Esophagus squamous epithelium (tissue), 5 donors: Measurements from ENCODE around the gene WDFY3. TPM values are rescaled to one million over a fixed set of nuclear protein-coding genes. Genes with fewer than 3 reads are reported as not detected.

ENCODE experiments used
- DNase-seq: peaks from one replicate; lab custom pipeline; 2025; lab: John Stamatoyannopoulos, UW
- H3K27ac ChIP-seq, 4 donors: fragments of 200-600 bp; sonication (generic); one replicate each; pipeline ENCODE4 v1.5.1; 2016 to 2019; ENCODE audit warnings: mild to moderate bottlenecking in 1 of 4
- H3K27me3 ChIP-seq, 4 donors: fragments of 200-600 bp; sonication (generic); 1 replicate in 3 of 4; 2 replicates in 1 of 4; pipeline versions ENCODE4 v1.5.1 to v1.6.0; 2017 to 2021; ENCODE audit warnings: antibody characterized with exemption in 1 of 4
- H3K36me3 ChIP-seq, 3 donors: fragments of 200-600 bp; sonication (generic); one replicate each; pipeline ENCODE4 v1.5.1; 2016 to 2019
- H3K4me1 ChIP-seq, 3 donors: fragments of 200-600 bp; sonication (generic); one replicate each; pipeline ENCODE4 v1.5.1; 2017 to 2019
- H3K4me3 ChIP-seq, 4 donors: fragments of 200-600 bp; sonication (generic); 1 replicate in 3 of 4; 2 replicates in 1 of 4; pipeline ENCODE4 v1.5.1; 2016 to 2019; ENCODE audit warnings: mild to moderate bottlenecking in 2 of 4, moderate library complexity in 1 of 4
- H3K9me3 ChIP-seq, 3 donors: fragments of 200-600 bp; sonication (generic); one replicate each; pipeline ENCODE4 v1.5.1; 2016 to 2019
- CTCF ChIP-seq, 6 experiments: fragments of 450-650 bp in 4 of 6; fragments of 200-600 bp in 2 of 6; sonication (generic) in 2 of 6; IDR thresholded peaks; one replicate each; pipeline ENCODE4 v1.5.1; 2016 to 2019; ENCODE audit warnings: antibody characterized with exemption in 6 of 6, mild to moderate bottlenecking in 4 of 6, moderate library complexity in 4 of 6
- POLR2A ChIP-seq, 4 donors: fragments of 450-650 bp; IDR thresholded peaks; one replicate each; pipeline ENCODE4 v1.6.1; 2017; ENCODE audit warnings: antibody characterized with exemption in 4 of 4, mild to moderate bottlenecking in 4 of 4, moderate library complexity in 3 of 4
- WGBS, 2 donors: methylation state at CpG; one replicate each; pipeline ENCODE4 v1.1.5; 2018; 5-methylcytosine and 5-hydroxymethylcytosine counted together
- intact Hi-C: fragments of 100-400 bp; cut with DNase I; formaldehyde crosslinking; loops from one replicate; pipeline ENCODE4 v1.15.0; 2022
- total RNA-seq, 4 donors: library from RNA; depleted of rRNA; stranded (reverse); fragments of >200 nt; gene quantifications; one replicate each; pipeline ENCODE4 v1.1.0, GENCODE V29; 2016
- donor health status: DM: yes; HTN: yes; CAD: no.

Gene WDFY3
- total RNA-seq, 4 donors from 2014 or later = 30.9 to 70.0 (median 42.2) TPM

GRCh38 chr4:84968925-84969324 is 2.4 kb upstream of the WDFY3 start:
- Histone ChIP-seq H3K36me3 (no peaks in the 10 kb centered on the region), H3K27ac (no peak overlapping the region), H3K27me3 (no peaks in the 10 kb centered on the region), H3K4me1 (peaks cover 4 to 29% (median 4%) of the 10 kb centered on the region in 3 donors), H3K9me3 (no peaks in the 10 kb centered on the region), H3K4me3 (no peak overlapping the region)
- WGBS, 2 donors = 75 to 90% methylated on average over 1 of the region's 1 CpG
- DNase-seq = no peak
- intact Hi-C loops = no loop called here
- TF ChIP-seq CTCF (IDR thresholded peaks at IDR 0.05) = no peak
- no peak for TF ChIP-seq POLR2A (IDR thresholded peaks at IDR 0.05)

- Histone ChIP-seq H3K27ac (peak overlapping the region; percentile 92 to 96 (median 95)), H3K4me1 (peaks cover 4 to 30% (median 4%) of the 10 kb centered on the region in 3 donors), H3K4me3 (peak overlapping the region; percentile 84 to 93 (median 90)), H3K27me3 (no peaks in the 10 kb centered on the region), H3K9me3 (no peaks in the 10 kb centered on the region), H3K36me3 (no peaks in the 10 kb centered on the region)
- WGBS, 2 donors = 2 to 3% methylated on average over 7 of the region's 7 CpGs
- no peak for DNase-seq
- intact Hi-C loops = no loop called here
- no peak for TF ChIP-seq CTCF (IDR thresholded peaks at IDR 0.05)
Observed at GRCh38 chr4:84967243-84967690, 777 bp upstream of the WDFY3 start.

DNA sequence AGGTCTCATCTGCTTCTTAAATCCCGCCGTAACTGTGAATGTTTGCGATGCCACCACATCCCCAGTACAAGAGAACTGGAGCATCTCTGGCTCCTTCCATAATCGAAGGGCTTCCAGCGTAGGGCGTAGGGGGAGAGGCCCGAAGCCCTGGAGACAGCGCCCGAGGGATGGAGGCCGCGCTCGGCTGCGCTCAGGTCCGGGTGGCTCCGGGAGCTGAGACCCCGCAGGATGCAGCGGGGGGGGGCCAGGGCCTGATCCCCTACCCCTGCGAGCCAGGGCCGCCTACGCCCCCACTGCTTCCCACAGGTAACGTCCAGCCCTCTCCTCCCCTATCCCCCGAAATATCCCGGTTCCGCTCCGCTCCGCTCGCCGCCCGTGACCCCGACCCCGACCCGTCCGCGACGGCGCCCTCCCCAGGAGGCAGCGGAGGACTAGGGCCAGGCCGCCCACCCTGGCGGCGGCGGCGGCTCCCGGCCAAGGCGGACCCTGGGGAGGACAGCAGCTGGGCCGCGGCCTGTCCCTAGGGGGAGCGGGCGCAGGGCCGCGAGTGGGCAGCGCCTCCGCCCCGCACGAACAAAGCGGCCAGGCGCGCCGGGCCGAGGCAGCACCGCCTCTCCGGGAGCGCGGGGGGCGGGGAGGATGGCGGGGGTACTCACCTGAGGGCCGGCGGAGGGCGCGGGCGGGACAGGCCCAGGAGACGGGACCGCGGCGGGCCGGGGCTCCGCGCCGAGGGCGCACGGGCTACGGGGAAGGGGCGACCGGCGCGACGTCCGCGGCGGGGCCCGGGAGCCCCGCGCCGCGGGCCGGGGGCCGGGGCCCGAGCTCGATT is 723 bp downstream of the WDFY3 start:
- no peak for DNase-seq
- peak overlapping the region; percentile 84 to 93 (median 90) for H3K4me3 ChIP-seq
- peak overlapping the region; percentile 92 to 96 (median 95) for H3K27ac ChIP-seq
- H3K9me3 ChIP-seq = no peaks in the 10 kb centered on the region
- intact Hi-C loops = no loop called here
- peaks cover 4 to 25% (median 4%) of the 10 kb centered on the region in 3 donors for H3K4me1 ChIP-seq
- H3K27me3 ChIP-seq = no peaks in the 10 kb centered on the region
- H3K36me3 ChIP-seq = no peaks in the 10 kb centered on the region
- WGBS, 2 donors = 2 to 28% methylated on average over 7 to 8 of the region's 98 CpGs
- TF ChIP-seq CTCF (IDR thresholded peaks at IDR 0.05) = no peak
- no peak for TF ChIP-seq POLR2A (IDR thresholded peaks at IDR 0.05)

DNA sequence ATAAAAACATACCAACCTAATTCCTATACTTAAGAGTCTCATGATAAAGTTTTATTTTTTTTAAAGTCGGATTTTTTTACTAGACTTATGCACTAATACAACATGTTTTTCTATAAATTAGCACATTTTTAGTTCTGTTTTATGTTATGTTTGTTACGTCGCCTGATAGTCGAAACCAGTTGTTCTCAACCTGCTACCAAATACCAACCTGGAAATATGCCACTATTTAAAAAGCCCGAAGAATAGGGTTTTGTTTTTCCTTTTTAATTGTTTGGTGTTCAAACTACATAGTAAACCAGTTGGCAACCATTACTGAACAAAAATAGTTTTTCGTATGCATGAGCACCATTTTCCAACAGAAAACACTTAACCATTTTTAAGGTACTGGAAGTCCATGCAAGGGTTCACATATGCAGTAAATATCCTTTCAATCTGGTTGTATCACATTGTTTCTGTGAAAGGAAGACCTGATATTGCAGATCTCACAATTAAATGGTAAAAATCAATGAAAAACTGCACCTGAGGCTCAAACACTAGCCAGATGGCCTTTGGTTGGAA is 1.4 kb downstream of the WDFY3 start:
- Histone ChIP-seq H3K4me3 (peak overlapping the region; percentile 84 to 93 (median 90)), H3K27me3 (no peaks in the 10 kb centered on the region), H3K27ac (peak overlapping the region; percentile 92 to 96 (median 95)), H3K36me3 (no peaks in the 10 kb centered on the region), H3K4me1 (peaks cover 4 to 32% (median 4%) of the 10 kb centered on the region in 3 donors), H3K9me3 (no peaks in the 10 kb centered on the region)
- no peak for DNase-seq
- intact Hi-C loops = no loop called here
- TF ChIP-seq POLR2A (IDR thresholded peaks at IDR 0.05) = no peak
- TF ChIP-seq CTCF (IDR thresholded peaks at IDR 0.05) = no peak
- WGBS, 2 donors = 47 to 49% methylated on average over 6 of the region's 6 CpGs

- TF ChIP-seq CTCF (IDR thresholded peaks at IDR 0.05) = no peak
- no peak for TF ChIP-seq POLR2A (IDR thresholded peaks at IDR 0.05)
- no peak for DNase-seq
- intact Hi-C loops = no loop called here
- Histone ChIP-seq H3K27ac (no peak overlapping the region), H3K4me3 (no peak overlapping the region), H3K9me3 (no peaks in the 10 kb centered on the region), H3K36me3 (no peaks in the 10 kb centered on the region), H3K4me1 (peaks cover 0 to 44% (median 4%) of the 10 kb centered on the region in 3 donors), H3K27me3 (no peaks in the 10 kb centered on the region)
- WGBS, 2 donors = 75 to 82% methylated on average over 5 of the region's 5 CpGs
Observed at GRCh38 chr4:84962102-84962501, 4.4 kb downstream of the WDFY3 start.
